Measurements from ENCODE around the gene PDE3A. TPM values are rescaled to one million over a fixed set of nuclear protein-coding genes. Genes with fewer than 3 reads are reported as not detected.

Gene PDE3A
- total RNA-seq, 6 experiments from 2014 or later: 0.79 to 2.4 (median 1.3) TPM

GRCh38 chr12:20351406-20351805 lies 16.9 kb upstream of the PDE3A start:
- 73% methylated on average over 4 of the region's 4 CpGs for WGBS (ENCODE audit: insufficient coverage, low coverage, low lambda C conversion rate, missing lambda C conversion rate)
- TF ChIP-seq CTCF (IDR thresholded peaks at IDR 0.05) (no peak), POLR2A (IDR thresholded peaks at IDR 0.05) (no peak)
- Histone ChIP-seq H3K4me1 (no peaks in the 10 kb centered on the region), H3K27ac (no peak overlapping the region), H3K9me3 (no peaks in the 10 kb centered on the region), H3K36me3 (no peaks in the 10 kb centered on the region), H3K4me3 (no peak overlapping the region), H3K27me3 (no peaks in the 10 kb centered on the region)
- DNase-seq (no peak), ATAC-seq (no peak)
- intact Hi-C loops (cut with DNase I): no loop called here

GRCh38 chr12:20356048-20356447 lies 12.3 kb upstream of the PDE3A start:
- no peaks in the 10 kb centered on the region for H3K27me3 ChIP-seq
- no peak overlapping the region for H3K4me3 ChIP-seq
- TF ChIP-seq POLR2A (IDR thresholded peaks at IDR 0.05) (no peak), CTCF (IDR thresholded peaks at IDR 0.05) (no peak)
- ATAC-seq: no peak
- H3K9me3 ChIP-seq: no peaks in the 10 kb centered on the region
- H3K36me3 ChIP-seq: no peaks in the 10 kb centered on the region
- WGBS (ENCODE audit: insufficient coverage, low coverage, low lambda C conversion rate, missing lambda C conversion rate): 69% methylated on average over 2 of the region's 2 CpGs
- intact Hi-C loops (cut with DNase I): no loop called here
- no peak for DNase-seq
- no peak overlapping the region for H3K27ac ChIP-seq
- H3K4me1 ChIP-seq: no peaks in the 10 kb centered on the region

- Histone ChIP-seq H3K4me3 (no peak overlapping the region), H3K36me3 (no peaks in the 10 kb centered on the region), H3K9me3 (no peaks in the 10 kb centered on the region), H3K27ac (no peak overlapping the region), H3K27me3 (no peaks in the 10 kb centered on the region), H3K4me1 (no peaks in the 10 kb centered on the region)
- WGBS (ENCODE audit: insufficient coverage, low coverage, low lambda C conversion rate, missing lambda C conversion rate): 95% methylated on average over 2 of the region's 3 CpGs
- ATAC-seq (no peak), DNase-seq (no peak)
- TF ChIP-seq CTCF (IDR thresholded peaks at IDR 0.05) (no peak), POLR2A (IDR thresholded peaks at IDR 0.05) (no peak)
- intact Hi-C loops (cut with DNase I): no loop called here
Observed at GRCh38 chr12:20360407-20360806, 7.9 kb upstream of the PDE3A start.

GRCh38 chr12:20361416-20361815 lies 6.9 kb upstream of the PDE3A start:
- intact Hi-C loops (cut with DNase I): no loop called here
- Histone ChIP-seq H3K36me3 (no peaks in the 10 kb centered on the region), H3K4me3 (no peak overlapping the region), H3K27ac (no peak overlapping the region), H3K27me3 (no peaks in the 10 kb centered on the region), H3K9me3 (no peaks in the 10 kb centered on the region), H3K4me1 (no peaks in the 10 kb centered on the region)
- no peak for TF ChIP-seq POLR2A (IDR thresholded peaks at IDR 0.05)
- no peak for TF ChIP-seq CTCF (IDR thresholded peaks at IDR 0.05)
- DNase-seq (no peak), ATAC-seq (no peak)
- WGBS (ENCODE audit: insufficient coverage, low coverage, low lambda C conversion rate, missing lambda C conversion rate): 64% methylated on average over 1 of the region's 3 CpGs

GRCh38 chr12:20364501-20364900 lies 3.8 kb upstream of the PDE3A start:
- intact Hi-C loops (cut with DNase I): no loop called here
- no peaks in the 10 kb centered on the region for H3K36me3 ChIP-seq
- 65% methylated on average over 4 of the region's 4 CpGs for WGBS (ENCODE audit: insufficient coverage, low coverage, low lambda C conversion rate, missing lambda C conversion rate)
- H3K27me3 ChIP-seq: peaks cover 0 to under 1% of the 10 kb centered on the region in 2 donors
- no peak overlapping the region for H3K27ac ChIP-seq
- no peak overlapping the region for H3K4me3 ChIP-seq
- DNase-seq: no peak
- H3K4me1 ChIP-seq: peaks cover 0 to 10% (median 0%) of the 10 kb centered on the region in 4 donors
- no peak for ATAC-seq
- no peak for TF ChIP-seq CTCF (IDR thresholded peaks at IDR 0.05)
- TF ChIP-seq POLR2A (IDR thresholded peaks at IDR 0.05): no peak
- H3K9me3 ChIP-seq: no peaks in the 10 kb centered on the region
